ENCODE data around the gene HLA-DMB.

DNA sequence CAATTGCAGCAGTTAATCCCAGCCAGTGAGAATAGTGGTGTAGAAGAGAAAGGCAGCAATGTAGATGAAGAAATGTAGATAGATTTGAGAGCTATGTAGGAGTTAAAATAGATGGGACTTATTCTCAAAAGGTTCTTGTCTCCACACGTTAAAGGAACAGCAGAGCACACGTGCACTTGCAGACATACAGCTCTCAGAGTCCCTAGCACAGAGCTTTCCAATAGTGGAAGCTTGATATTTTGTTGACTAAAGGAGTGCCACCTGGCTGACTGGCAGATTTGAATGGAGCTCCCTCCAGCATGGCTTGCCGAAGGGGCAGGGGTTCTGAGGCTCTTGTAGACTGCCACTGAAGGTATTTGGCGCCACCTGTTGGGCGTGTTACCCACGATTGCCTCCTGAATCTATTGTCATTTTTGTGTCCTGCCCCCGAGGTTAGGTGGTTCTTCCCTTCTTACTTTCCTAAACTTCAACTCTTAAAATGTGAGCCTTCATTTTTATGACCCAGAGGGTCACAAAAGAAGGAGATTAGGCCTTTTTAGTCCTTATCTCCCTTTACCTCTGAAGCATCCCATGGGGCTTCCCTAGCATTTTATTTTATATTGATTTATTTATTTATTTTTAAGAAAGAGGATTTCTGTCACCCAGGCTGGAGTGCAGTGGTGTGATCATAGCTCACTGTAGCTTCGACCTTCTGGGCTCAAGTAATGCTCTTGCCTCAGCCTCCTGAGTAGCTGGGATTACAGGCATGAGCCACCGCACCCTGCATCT, 44.0 kb upstream of the HLA-DMB start:
- TF ChIP-seq, protein P1, sequence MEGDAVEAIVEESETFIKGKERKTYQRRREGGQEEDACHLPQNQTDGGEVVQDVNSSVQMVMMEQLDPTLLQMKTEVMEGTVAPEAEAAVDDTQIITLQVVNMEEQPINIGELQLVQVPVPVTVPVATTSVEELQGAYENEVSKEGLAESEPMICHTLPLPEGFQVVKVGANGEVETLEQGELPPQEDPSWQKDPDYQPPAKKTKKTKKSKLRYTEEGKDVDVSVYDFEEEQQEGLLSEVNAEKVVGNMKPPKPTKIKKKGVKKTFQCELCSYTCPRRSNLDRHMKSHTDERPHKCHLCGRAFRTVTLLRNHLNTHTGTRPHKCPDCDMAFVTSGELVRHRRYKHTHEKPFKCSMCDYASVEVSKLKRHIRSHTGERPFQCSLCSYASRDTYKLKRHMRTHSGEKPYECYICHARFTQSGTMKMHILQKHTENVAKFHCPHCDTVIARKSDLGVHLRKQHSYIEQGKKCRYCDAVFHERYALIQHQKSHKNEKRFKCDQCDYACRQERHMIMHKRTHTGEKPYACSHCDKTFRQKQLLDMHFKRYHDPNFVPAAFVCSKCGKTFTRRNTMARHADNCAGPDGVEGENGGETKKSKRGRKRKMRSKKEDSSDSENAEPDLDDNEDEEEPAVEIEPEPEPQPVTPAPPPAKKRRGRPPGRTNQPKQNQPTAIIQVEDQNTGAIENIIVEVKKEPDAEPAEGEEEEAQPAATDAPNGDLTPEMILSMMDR (IDR thresholded peaks at IDR 0.05): peak; percentile 87
- TF ChIP-seq POLR2AphosphoS5 (IDR thresholded peaks at IDR 0.05; ENCODE audit: low read depth, low read length) (no peak), YY1 (IDR thresholded peaks at IDR 0.05; ENCODE audit: low read depth) (no peak), MXI1 (IDR thresholded peaks at IDR 0.05; ENCODE audit: low read depth, low read length) (no peak), CHD2 (IDR thresholded peaks at IDR 0.05; ENCODE audit: low read length, partially characterized antibody) (no peak), SMC3 (IDR thresholded peaks at IDR 0.05; ENCODE audit: low read depth, low read length) (peak; percentile 94)
- TF ChIP-seq, protein P2, sequence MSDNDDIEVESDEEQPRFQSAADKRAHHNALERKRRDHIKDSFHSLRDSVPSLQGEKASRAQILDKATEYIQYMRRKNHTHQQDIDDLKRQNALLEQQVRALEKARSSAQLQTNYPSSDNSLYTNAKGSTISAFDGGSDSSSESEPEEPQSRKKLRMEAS (IDR thresholded peaks at IDR 0.05; ENCODE audit: low read depth): no peak
- TF ChIP-seq, protein P3, sequence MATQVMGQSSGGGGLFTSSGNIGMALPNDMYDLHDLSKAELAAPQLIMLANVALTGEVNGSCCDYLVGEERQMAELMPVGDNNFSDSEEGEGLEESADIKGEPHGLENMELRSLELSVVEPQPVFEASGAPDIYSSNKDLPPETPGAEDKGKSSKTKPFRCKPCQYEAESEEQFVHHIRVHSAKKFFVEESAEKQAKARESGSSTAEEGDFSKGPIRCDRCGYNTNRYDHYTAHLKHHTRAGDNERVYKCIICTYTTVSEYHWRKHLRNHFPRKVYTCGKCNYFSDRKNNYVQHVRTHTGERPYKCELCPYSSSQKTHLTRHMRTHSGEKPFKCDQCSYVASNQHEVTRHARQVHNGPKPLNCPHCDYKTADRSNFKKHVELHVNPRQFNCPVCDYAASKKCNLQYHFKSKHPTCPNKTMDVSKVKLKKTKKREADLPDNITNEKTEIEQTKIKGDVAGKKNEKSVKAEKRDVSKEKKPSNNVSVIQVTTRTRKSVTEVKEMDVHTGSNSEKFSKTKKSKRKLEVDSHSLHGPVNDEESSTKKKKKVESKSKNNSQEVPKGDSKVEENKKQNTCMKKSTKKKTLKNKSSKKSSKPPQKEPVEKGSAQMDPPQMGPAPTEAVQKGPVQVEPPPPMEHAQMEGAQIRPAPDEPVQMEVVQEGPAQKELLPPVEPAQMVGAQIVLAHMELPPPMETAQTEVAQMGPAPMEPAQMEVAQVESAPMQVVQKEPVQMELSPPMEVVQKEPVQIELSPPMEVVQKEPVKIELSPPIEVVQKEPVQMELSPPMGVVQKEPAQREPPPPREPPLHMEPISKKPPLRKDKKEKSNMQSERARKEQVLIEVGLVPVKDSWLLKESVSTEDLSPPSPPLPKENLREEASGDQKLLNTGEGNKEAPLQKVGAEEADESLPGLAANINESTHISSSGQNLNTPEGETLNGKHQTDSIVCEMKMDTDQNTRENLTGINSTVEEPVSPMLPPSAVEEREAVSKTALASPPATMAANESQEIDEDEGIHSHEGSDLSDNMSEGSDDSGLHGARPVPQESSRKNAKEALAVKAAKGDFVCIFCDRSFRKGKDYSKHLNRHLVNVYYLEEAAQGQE (IDR thresholded peaks at IDR 0.05; ENCODE audit: low read depth, low read length): no peak

Data from SK-N-SH (cell line).